ES-I3 (cell line): ENCODE measurements around the gene PLBD2.

Experiments
- H3K36me3 ChIP-seq: 2 replicates; pipeline ENCODE4 v1.6.1; 2013; ENCODE audit warnings: mild to moderate bottlenecking, low read length, control low read depth, moderate library complexity; ENCODE audit not compliant: insufficient read depth
- H3K4me1 ChIP-seq: 2 replicates; pipeline ENCODE4 v1.6.1; 2013; ENCODE audit warnings: mild to moderate bottlenecking, control low read depth, low read length; ENCODE audit not compliant: insufficient read depth
- H3K9ac ChIP-seq: 2 replicates; pipeline ENCODE4 v1.6.1; 2013; ENCODE audit warnings: low read depth, mild to moderate bottlenecking, low read length, moderate library complexity
- H3K9me3 ChIP-seq: 2 replicates; pipeline ENCODE4 v1.6.1; 2013; ENCODE audit warnings: mild to moderate bottlenecking, low read length, moderate library complexity; ENCODE audit not compliant: control insufficient read depth, insufficient read depth

PLBD2 gene

GRCh38 chr12:113438523-113439300, 80.3 kb downstream of the PLBD2 start:
- H3K9ac ChIP-seq: no peak overlapping the region
- H3K36me3 ChIP-seq: no peaks in the 10 kb centered on the region
- no peaks in the 10 kb centered on the region for H3K4me1 ChIP-seq
- no peaks in the 10 kb centered on the region for H3K9me3 ChIP-seq

GRCh38 chr12:113439301-113439597, 80.9 kb downstream of the PLBD2 start:
- H3K4me1 ChIP-seq: no peaks in the 10 kb centered on the region
- no peaks in the 10 kb centered on the region for H3K9me3 ChIP-seq
- no peak overlapping the region for H3K9ac ChIP-seq

GRCh38 chr12:113439606-113440030, 81.2 kb downstream of the PLBD2 start:
- no peaks in the 10 kb centered on the region for H3K36me3 ChIP-seq
- H3K9me3 ChIP-seq: no peaks in the 10 kb centered on the region
- H3K4me1 ChIP-seq: no peaks in the 10 kb centered on the region
- H3K9ac ChIP-seq: no peak overlapping the region

More at GRCh38 chr12:113439301-113439597, 80.9 kb downstream of the PLBD2 start:
- no peaks in the 10 kb centered on the region for H3K36me3 ChIP-seq

- Histone ChIP-seq H3K4me1 (no peaks in the 10 kb centered on the region), H3K9me3 (no peaks in the 10 kb centered on the region), H3K9ac (no peak overlapping the region)
Observed at GRCh38 chr12:113440336-113440735, 81.9 kb downstream of the PLBD2 start.

More at GRCh38 chr12:113440336-113440735, 81.9 kb downstream of the PLBD2 start:
- H3K36me3 ChIP-seq: no peaks in the 10 kb centered on the region
